Astrocyte (in vitro differentiated cells and primary cell): ENCODE measurements around the gene CHST11. TPM values are rescaled to one million over a fixed set of nuclear protein-coding genes. Genes with fewer than 3 reads are reported as not detected.

ENCODE experiments used
- DNase-seq: peaks from one replicate; pipeline ENCODE4 v3.0.0-alpha.2; 2010; ENCODE audit warnings: low read depth
- FAIRE-seq: peaks from 2 replicates; lab custom pipeline; 2011; peaks lifted over from hg19 to GRCh38; lab: Jason Lieb, UNC
- H2AFZ ChIP-seq: 2 replicates; pipeline ENCODE4 v1.6.0; 2012; ENCODE audit warnings: low read depth, low read length, inconsistent platforms
- H3K27ac ChIP-seq: 2 replicates; pipeline ENCODE4 v1.5.1; 2011; ENCODE audit warnings: low read depth, low read length, inconsistent platforms
- H3K27me3 ChIP-seq: 2 replicates; pipeline ENCODE4 v1.6.0; 2011; ENCODE audit warnings: low read length, inconsistent platforms; ENCODE audit not compliant: insufficient read depth
- H3K36me3 ChIP-seq: 2 replicates; pipeline ENCODE4 v1.5.1; 2011; ENCODE audit warnings: low read length, inconsistent platforms; ENCODE audit not compliant: insufficient read depth
- H3K4me1 ChIP-seq: 2 replicates; pipeline ENCODE4 v1.5.1; 2011; ENCODE audit warnings: low read length, inconsistent platforms; ENCODE audit not compliant: insufficient read depth
- H3K4me2 ChIP-seq: 2 replicates; pipeline ENCODE4 v1.6.0; 2012; ENCODE audit warnings: low read length, inconsistent platforms
- H3K4me3 ChIP-seq: 2 replicates; pipeline ENCODE4 v1.5.1; 2011; ENCODE audit warnings: low read depth, mild to moderate bottlenecking, low read length, inconsistent platforms; ENCODE audit not compliant: insufficient read depth
- H3K79me2 ChIP-seq: 2 replicates; pipeline ENCODE4 v1.6.0; 2012; ENCODE audit warnings: mild to moderate bottlenecking, low read length, inconsistent platforms; ENCODE audit not compliant: insufficient read depth
- H3K9ac ChIP-seq: 2 replicates; pipeline ENCODE4 v1.6.0; 2012; ENCODE audit warnings: mild to moderate bottlenecking, low read length, inconsistent platforms
- H3K9me3 ChIP-seq: 2 replicates; pipeline ENCODE4 v1.5.1; 2012; ENCODE audit warnings: low read depth, mild to moderate bottlenecking, low read length, inconsistent platforms; ENCODE audit not compliant: insufficient read depth
- H4K20me1 ChIP-seq: 2 replicates; pipeline ENCODE4 v1.6.0; 2012; ENCODE audit warnings: low read length, inconsistent platforms; ENCODE audit not compliant: insufficient read depth
- H3K27ac Mint-ChIP-seq: one replicate; pipeline ENCODE4 v1.8.0; 2021; ENCODE audit warnings: mild to moderate bottlenecking, mixed read lengths; ENCODE audit not compliant: unreplicated experiment
- H3K27me3 Mint-ChIP-seq: one replicate; pipeline ENCODE4 v1.8.0; 2021; ENCODE audit warnings: low read depth, mixed read lengths; ENCODE audit not compliant: unreplicated experiment
- H3K36me3 Mint-ChIP-seq: one replicate; pipeline ENCODE4 v1.8.0; 2021; ENCODE audit warnings: low read depth, mixed read lengths; ENCODE audit not compliant: unreplicated experiment
- H3K4me1 Mint-ChIP-seq: one replicate; pipeline ENCODE4 v1.8.0; 2021; ENCODE audit warnings: low read depth, mixed read lengths; ENCODE audit not compliant: unreplicated experiment
- H3K4me3 Mint-ChIP-seq: one replicate; pipeline ENCODE4 v1.8.0; 2021; ENCODE audit warnings: mild to moderate bottlenecking, moderate library complexity, mixed read lengths; ENCODE audit not compliant: unreplicated experiment
- H3K9me3 Mint-ChIP-seq: one replicate; pipeline ENCODE4 v1.8.0; 2021; ENCODE audit warnings: mild to moderate bottlenecking, mixed read lengths; ENCODE audit not compliant: unreplicated experiment
- EZH2 ChIP-seq: IDR thresholded peaks from 2 replicates; pipeline ENCODE4 v1.6.1; 2012; ENCODE audit warnings: mild to moderate bottlenecking, low read length, inconsistent platforms; ENCODE audit not compliant: insufficient read depth
- total RNA-seq: library from RNA; stranded (reverse); gene quantifications from 2 replicates; pipeline ENCODE4 v1.2.1, GENCODE V29; 2021
- TF ChIP-seq, protein P1 (sequence below): IDR thresholded peaks from 2 replicates; pipeline ENCODE4 v1.5.1; 2011; ENCODE audit warnings: low read depth, mild to moderate bottlenecking, inconsistent platforms, low read length, moderate library complexity; ENCODE audit not compliant: insufficient read depth

Gene CHST11
- total RNA-seq, 1 donor from 2014 or later = 30.2 TPM

DNA sequence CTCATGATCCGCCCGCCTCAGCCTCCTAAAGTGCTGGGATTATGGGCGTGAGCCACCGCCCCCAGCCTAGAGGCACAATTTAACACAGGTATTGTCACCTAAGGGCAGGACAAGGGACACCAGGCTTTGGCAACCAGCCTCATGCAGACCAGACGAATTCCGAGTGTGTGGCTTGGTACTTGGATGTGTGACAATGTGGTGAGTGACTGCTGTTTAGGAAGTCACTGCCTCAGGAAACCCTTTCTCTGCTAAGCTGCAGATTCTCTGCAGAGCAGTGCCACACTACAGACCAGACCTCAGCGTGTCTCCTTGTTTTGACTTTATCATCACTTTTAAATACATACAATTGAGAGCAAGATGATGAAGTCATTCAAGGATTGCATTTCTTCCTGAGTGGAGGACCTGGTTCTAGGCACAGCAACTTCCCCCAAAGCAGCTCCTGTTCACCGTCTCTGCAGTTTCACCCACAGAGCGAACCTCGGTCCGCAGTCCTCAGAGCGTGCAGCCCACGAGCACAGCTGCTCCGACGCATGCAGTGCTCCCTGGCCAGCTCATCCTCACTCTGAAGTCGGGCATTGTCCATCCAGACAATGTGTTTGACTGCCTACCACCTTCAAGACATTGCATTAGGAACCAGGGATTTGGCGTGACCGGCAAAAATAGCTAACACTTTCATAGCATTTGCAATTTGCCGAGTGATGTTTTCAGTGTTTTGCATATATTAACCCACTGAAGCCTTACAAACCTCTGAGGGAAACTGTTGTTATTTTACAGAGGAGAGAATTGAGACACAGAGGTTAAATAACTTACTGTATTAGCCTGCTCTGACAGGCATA lies 235.2 kb downstream of the CHST11 start:
- H3K4me3 ChIP-seq = no peak overlapping the region
- no peaks in the 10 kb centered on the region for H3K27me3 ChIP-seq
- Mint-ChIP-seq H3K4me1 (peaks cover 17% of the 10 kb centered on the region), H3K36me3 (peaks cover 8% of the 10 kb centered on the region), H3K9me3 (peaks cover 9% of the 10 kb centered on the region), H3K27me3 (no peaks in the 10 kb centered on the region), H3K4me3 (no peak overlapping the region), H3K27ac (no peak overlapping the region)
- no peaks in the 10 kb centered on the region for H3K36me3 ChIP-seq
- H3K79me2 ChIP-seq = peaks cover 12% of the 10 kb centered on the region
- H3K9me3 ChIP-seq = no peaks in the 10 kb centered on the region
- no peak overlapping the region for H3K4me2 ChIP-seq
- no peak overlapping the region for H3K27ac ChIP-seq
- H4K20me1 ChIP-seq = peaks cover 16% of the 10 kb centered on the region
- FAIRE-seq = no peak
- no peak overlapping the region for H3K9ac ChIP-seq
- H3K4me1 ChIP-seq = peaks cover 20% of the 10 kb centered on the region
- no peak for DNase-seq
- TF ChIP-seq, protein P1, sequence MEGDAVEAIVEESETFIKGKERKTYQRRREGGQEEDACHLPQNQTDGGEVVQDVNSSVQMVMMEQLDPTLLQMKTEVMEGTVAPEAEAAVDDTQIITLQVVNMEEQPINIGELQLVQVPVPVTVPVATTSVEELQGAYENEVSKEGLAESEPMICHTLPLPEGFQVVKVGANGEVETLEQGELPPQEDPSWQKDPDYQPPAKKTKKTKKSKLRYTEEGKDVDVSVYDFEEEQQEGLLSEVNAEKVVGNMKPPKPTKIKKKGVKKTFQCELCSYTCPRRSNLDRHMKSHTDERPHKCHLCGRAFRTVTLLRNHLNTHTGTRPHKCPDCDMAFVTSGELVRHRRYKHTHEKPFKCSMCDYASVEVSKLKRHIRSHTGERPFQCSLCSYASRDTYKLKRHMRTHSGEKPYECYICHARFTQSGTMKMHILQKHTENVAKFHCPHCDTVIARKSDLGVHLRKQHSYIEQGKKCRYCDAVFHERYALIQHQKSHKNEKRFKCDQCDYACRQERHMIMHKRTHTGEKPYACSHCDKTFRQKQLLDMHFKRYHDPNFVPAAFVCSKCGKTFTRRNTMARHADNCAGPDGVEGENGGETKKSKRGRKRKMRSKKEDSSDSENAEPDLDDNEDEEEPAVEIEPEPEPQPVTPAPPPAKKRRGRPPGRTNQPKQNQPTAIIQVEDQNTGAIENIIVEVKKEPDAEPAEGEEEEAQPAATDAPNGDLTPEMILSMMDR = no peak
- TF ChIP-seq EZH2 = no peak
- no peak overlapping the region for H2AFZ ChIP-seq

DNA sequence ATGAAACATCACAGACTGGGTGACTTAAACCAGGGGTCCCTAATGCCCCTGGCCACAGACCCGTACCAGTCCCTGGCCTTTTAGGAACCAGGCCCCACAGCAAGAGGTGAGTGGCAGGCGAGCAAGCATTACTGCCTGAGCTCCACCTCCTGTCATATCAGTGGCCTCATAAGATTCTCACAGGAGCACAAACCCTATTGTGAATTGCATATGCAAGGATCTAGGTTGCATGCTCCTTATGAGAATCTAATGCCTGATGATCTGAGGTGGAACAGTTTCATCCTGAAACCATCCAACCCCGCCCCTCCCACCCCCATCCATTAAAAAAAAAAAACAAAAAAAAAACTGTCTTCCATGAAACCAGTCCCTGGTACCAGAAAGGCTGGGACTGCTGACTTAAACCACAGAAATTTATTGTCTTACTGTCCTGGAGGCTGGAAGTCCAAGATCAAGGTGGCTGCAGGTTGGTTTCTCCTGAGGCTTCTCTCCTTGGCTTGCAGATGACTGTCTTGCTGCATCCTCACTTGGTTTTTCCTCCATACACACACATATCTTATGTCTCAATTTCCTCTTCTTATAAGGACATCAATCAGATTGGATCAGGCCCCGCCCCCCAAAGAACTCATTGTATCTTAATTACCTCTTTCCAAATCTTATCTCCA lies 235.9 kb downstream of the CHST11 start:
- Mint-ChIP-seq H3K27ac (no peak overlapping the region), H3K4me3 (no peak overlapping the region), H3K9me3 (peaks cover 9% of the 10 kb centered on the region), H3K4me1 (peaks cover 17% of the 10 kb centered on the region), H3K27me3 (no peaks in the 10 kb centered on the region), H3K36me3 (peaks cover 8% of the 10 kb centered on the region)
- Histone ChIP-seq H3K4me3 (no peak overlapping the region), H3K9me3 (no peaks in the 10 kb centered on the region), H3K9ac (no peak overlapping the region), H3K4me1 (peaks cover 20% of the 10 kb centered on the region), H4K20me1 (peaks cover 12% of the 10 kb centered on the region), H2AFZ (no peak overlapping the region), H3K4me2 (no peak overlapping the region), H3K36me3 (no peaks in the 10 kb centered on the region), H3K27ac (no peak overlapping the region), H3K79me2 (peaks cover 8% of the 10 kb centered on the region), H3K27me3 (no peaks in the 10 kb centered on the region)
- TF ChIP-seq EZH2 = no peak
- TF ChIP-seq, protein P1 = no peak
- no peak for DNase-seq
- FAIRE-seq = no peak

DNA sequence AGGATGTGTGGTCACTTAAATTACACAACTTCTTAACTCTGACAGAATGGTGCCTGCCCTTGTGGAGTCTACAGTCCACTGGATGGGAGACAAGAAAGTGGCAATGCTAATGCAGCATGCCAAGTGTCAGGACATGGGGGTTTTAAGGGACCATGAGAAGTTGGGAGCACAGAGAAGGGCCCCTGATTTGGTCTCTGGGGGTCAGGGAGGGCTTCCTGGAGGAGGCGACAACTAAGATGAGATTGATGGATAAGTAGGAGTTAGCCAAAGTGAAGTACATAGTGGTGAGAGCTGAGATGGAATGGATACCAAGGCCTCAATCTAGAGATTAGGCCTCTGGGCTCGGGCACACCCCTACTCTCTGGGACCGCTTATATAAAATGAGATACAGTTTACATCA lies 236.7 kb downstream of the CHST11 start:
- Histone ChIP-seq H3K36me3 (no peaks in the 10 kb centered on the region), H3K79me2 (peaks cover 7% of the 10 kb centered on the region), H3K27me3 (no peaks in the 10 kb centered on the region), H3K4me1 (peaks cover 20% of the 10 kb centered on the region), H3K4me3 (no peak overlapping the region), H3K27ac (no peak overlapping the region), H2AFZ (no peak overlapping the region), H3K9ac (no peak overlapping the region), H3K4me2 (no peak overlapping the region), H4K20me1 (peaks cover 12% of the 10 kb centered on the region), H3K9me3 (no peaks in the 10 kb centered on the region)
- TF ChIP-seq EZH2 = no peak
- TF ChIP-seq, protein P1 = no peak
- no peak for FAIRE-seq
- H3K36me3 Mint-ChIP-seq = peaks cover 6% of the 10 kb centered on the region
- no peak overlapping the region for H3K27ac Mint-ChIP-seq
- no peak for DNase-seq
- no peaks in the 10 kb centered on the region for H3K27me3 Mint-ChIP-seq
- H3K4me1 Mint-ChIP-seq = peaks cover 19% of the 10 kb centered on the region
- H3K4me3 Mint-ChIP-seq = no peak overlapping the region
- peaks cover 9% of the 10 kb centered on the region for H3K9me3 Mint-ChIP-seq
